Hepatocyte (in vitro differentiated cells): ENCODE data around the gene SLC35C1. TPM values are rescaled to one million over a fixed set of nuclear protein-coding genes. Genes with fewer than 3 reads are reported as not detected.

Experiments
- DNase-seq: peaks from one replicate; pipeline ENCODE4 v3.0.0-alpha.2; 2016; ENCODE audit warnings: low spot score
- H2AFZ ChIP-seq: fragments of 200-600 bp; sonication (generic); 2 replicates; pipeline ENCODE4 v1.6.0; 2016; ENCODE audit warnings: antibody characterized with exemption, mild to moderate bottlenecking
- H3K27ac ChIP-seq: fragments of 200-600 bp; sonication (generic); 2 replicates; pipeline ENCODE4 v1.5.1; 2016; ENCODE audit warnings: mild to moderate bottlenecking
- H3K27me3 ChIP-seq: fragments of 200-600 bp; sonication (generic); 2 replicates; pipeline ENCODE4 v1.6.1; 2016
- H3K36me3 ChIP-seq: fragments of 200-600 bp; sonication (generic); replicated peaks from 2 replicates; pipeline ENCODE4 v1.5.1; 2016; ENCODE audit warnings: low read depth; ENCODE audit not compliant: insufficient read depth
- H3K4me1 ChIP-seq: fragments of 200-600 bp; sonication (generic); 2 replicates; pipeline ENCODE4 v1.5.1; 2016; ENCODE audit warnings: mild to moderate bottlenecking, moderate library complexity; ENCODE audit not compliant: insufficient read depth
- H3K4me2 ChIP-seq: fragments of 200-600 bp; sonication (generic); 2 replicates; pipeline ENCODE4 v1.6.0; 2016
- H3K4me3 ChIP-seq: fragments of 200-600 bp; sonication (generic); 2 replicates; pipeline ENCODE4 v1.5.1; 2016; ENCODE audit warnings: mild to moderate bottlenecking
- H3K79me2 ChIP-seq: fragments of 200-600 bp; sonication (generic); 2 replicates; pipeline ENCODE4 v1.6.0; 2017; ENCODE audit warnings: mild to moderate bottlenecking
- H3K9me2 ChIP-seq: fragments of 200-600 bp; sonication (generic); replicated peaks from 2 replicates; pipeline ENCODE4 v1.6.0; 2017; ENCODE audit warnings: mild to moderate bottlenecking; ENCODE audit not compliant: insufficient read depth
- H3K9me3 ChIP-seq: fragments of 200-600 bp; sonication (generic); 2 replicates; pipeline ENCODE4 v1.5.1; 2016; ENCODE audit warnings: low read depth, mild to moderate bottlenecking
- H4K20me1 ChIP-seq: fragments of 200-600 bp; sonication (generic); 2 replicates; pipeline ENCODE4 v1.6.0; 2016; ENCODE audit warnings: mild to moderate bottlenecking; ENCODE audit not compliant: insufficient read depth, poor library complexity, severe bottlenecking
- EZH2 ChIP-seq: fragments of 200-600 bp; sonication (generic); IDR thresholded peaks from 2 replicates; pipeline ENCODE4 v1.6.1; 2016; ENCODE audit warnings: antibody characterized with exemption, mild to moderate bottlenecking, borderline replicate concordance
- EZH2phosphoT487 ChIP-seq: fragments of 200-600 bp; sonication (generic); IDR thresholded peaks from one replicate; pipeline ENCODE4 v1.6.1; 2018; ENCODE audit warnings: antibody characterized with exemption, mild to moderate bottlenecking, low read depth, moderate library complexity; ENCODE audit not compliant: unreplicated experiment, severe bottlenecking
- WGBS: methylation state at CpG from one replicate; pipeline ENCODE4 v1.1.6; 2016; ENCODE audit warnings: low lambda C conversion rate; ENCODE audit errors: missing lambda C conversion rate; 5-methylcytosine and 5-hydroxymethylcytosine counted together
- polyA plus RNA-seq: library from polyadenylated mRNA; unstranded; fragments of >200 nt; fragmentation: Nextera tagmentation; extraction: Ambion mirVana; gene quantifications from 2 replicates; pipeline ENCODE4 v1.2.1, GENCODE V29; 2016
- total RNA-seq: library from RNA; depleted of rRNA; stranded (reverse); fragments of >200 nt; gene quantifications from 2 replicates; pipeline ENCODE4 v1.2.3, GENCODE V29; 2014
- TF ChIP-seq, protein P1 (sequence below): fragments of 200-600 bp; sonication (generic); IDR thresholded peaks from 2 replicates; pipeline ENCODE4 v1.5.1; 2016; ENCODE audit warnings: antibody characterized with exemption, mild to moderate bottlenecking; ENCODE audit not compliant: poor library complexity

Gene SLC35C1
- total and polyA plus RNA-seq, 2 experiments from 2014 or later: 12.7 to 22.1 TPM

DNA sequence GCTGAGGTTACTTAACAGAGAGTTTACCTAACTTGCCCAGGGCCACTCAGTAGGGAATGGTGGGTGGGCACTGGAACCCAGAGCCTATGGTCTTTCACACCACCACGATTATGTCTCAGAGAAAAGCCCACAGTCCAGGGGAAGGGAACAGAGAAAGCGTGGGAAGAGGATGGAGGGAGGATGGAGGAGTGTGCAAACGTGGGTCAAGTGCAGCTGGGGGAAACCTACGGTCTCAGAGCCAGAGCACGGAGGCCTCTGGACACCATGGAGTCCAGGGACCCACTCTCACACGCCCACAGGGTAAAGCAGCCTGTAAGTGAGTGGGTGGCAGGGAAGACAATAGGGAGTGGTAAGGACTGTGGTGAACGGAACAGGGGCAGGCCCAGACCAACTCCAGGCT lies 47.3 kb upstream of the SLC35C1 start:
- no peaks in the 10 kb centered on the region for H3K27me3 ChIP-seq
- DNase-seq: no peak
- 88% methylated on average over 7 of the region's 7 CpGs for WGBS

DNA sequence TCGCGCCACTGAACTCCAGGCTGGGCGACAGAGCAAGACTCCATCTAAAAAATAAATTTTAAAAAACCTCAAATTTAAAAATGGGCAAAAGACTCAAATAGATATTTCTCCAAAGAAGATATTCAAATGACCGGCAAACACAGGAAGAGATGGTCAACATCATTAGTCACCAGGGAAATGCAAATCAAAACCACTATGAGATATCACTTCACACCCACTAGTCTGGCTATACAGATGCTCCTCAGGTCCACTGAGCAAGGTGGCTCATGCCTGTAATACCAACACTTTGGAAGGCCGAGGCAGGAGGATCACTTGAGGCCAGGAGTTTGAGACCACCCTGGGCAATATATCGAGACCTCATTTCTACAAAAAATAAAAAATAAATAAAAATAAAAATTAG lies 43.3 kb upstream of the SLC35C1 start:
- TF ChIP-seq, protein P1, sequence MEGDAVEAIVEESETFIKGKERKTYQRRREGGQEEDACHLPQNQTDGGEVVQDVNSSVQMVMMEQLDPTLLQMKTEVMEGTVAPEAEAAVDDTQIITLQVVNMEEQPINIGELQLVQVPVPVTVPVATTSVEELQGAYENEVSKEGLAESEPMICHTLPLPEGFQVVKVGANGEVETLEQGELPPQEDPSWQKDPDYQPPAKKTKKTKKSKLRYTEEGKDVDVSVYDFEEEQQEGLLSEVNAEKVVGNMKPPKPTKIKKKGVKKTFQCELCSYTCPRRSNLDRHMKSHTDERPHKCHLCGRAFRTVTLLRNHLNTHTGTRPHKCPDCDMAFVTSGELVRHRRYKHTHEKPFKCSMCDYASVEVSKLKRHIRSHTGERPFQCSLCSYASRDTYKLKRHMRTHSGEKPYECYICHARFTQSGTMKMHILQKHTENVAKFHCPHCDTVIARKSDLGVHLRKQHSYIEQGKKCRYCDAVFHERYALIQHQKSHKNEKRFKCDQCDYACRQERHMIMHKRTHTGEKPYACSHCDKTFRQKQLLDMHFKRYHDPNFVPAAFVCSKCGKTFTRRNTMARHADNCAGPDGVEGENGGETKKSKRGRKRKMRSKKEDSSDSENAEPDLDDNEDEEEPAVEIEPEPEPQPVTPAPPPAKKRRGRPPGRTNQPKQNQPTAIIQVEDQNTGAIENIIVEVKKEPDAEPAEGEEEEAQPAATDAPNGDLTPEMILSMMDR: no peak
- TF ChIP-seq EZH2phosphoT487 (no peak), EZH2 (no peak)
- DNase-seq: no peak
- Histone ChIP-seq H3K4me1 (no peaks in the 10 kb centered on the region), H4K20me1 (no peaks in the 10 kb centered on the region), H3K36me3 (no peaks in the 10 kb centered on the region), H3K27me3 (no peaks in the 10 kb centered on the region), H2AFZ (no peak overlapping the region), H3K9me2 (no peaks in the 10 kb centered on the region), H3K79me2 (no peaks in the 10 kb centered on the region), H3K27ac (no peak overlapping the region), H3K4me3 (no peak overlapping the region), H3K9me3 (no peaks in the 10 kb centered on the region), H3K4me2 (no peak overlapping the region)
- whole genome bisulfite sequencing: 92% methylated on average over 6 of the region's 6 CpGs

More for the DNA sequence above, 47.3 kb upstream of the SLC35C1 start:
- Histone ChIP-seq H4K20me1 (no peaks in the 10 kb centered on the region), H3K27ac (no peak overlapping the region), H3K9me3 (no peaks in the 10 kb centered on the region), H3K9me2 (no peaks in the 10 kb centered on the region), H2AFZ (no peak overlapping the region), H3K4me2 (no peak overlapping the region), H3K4me3 (no peak overlapping the region), H3K4me1 (peaks cover 2% of the 10 kb centered on the region), H3K36me3 (no peaks in the 10 kb centered on the region), H3K79me2 (no peaks in the 10 kb centered on the region)
- TF ChIP-seq EZH2phosphoT487 (no peak), EZH2 (no peak)
- TF ChIP-seq, protein P1: no peak

DNA sequence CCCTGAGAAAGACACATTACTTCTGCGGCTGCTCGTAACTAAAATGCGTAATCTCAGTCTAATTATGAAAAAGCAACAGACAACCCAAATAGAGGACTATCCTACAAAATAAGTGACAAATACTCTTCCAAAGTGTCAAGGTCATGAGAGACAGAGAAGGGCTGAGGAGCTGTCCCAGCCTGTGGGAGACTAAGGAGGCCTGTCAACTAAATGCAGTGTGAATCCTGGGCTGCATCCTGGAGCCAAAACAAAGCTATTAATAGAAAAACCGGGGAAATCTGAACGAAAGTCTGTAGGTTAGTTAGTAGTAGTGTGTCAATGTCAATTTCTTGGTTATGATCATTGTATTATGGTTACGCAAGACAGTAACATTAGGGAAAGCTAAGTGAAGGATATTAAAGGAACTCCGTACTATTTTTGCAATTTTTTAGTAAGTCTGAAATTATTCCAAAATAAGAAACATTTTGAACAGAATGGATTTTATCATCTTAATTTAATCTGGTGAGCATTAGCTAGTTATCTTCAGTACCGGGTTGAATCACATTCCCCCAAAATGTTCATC lies 39.8 kb upstream of the SLC35C1 start:
- Histone ChIP-seq H3K4me1 (no peaks in the 10 kb centered on the region), H3K9me2 (no peaks in the 10 kb centered on the region), H3K4me2 (no peak overlapping the region), H3K79me2 (no peaks in the 10 kb centered on the region), H2AFZ (no peak overlapping the region), H4K20me1 (no peaks in the 10 kb centered on the region), H3K9me3 (no peaks in the 10 kb centered on the region), H3K27ac (no peak overlapping the region), H3K36me3 (no peaks in the 10 kb centered on the region), H3K4me3 (no peak overlapping the region), H3K27me3 (peaks cover 6% of the 10 kb centered on the region)
- no peak for TF ChIP-seq EZH2
- TF ChIP-seq EZH2phosphoT487: no peak
- TF ChIP-seq, protein P1: no peak
- no peak for DNase-seq
- 86% methylated on average over 8 of the region's 8 CpGs for WGBS

DNA sequence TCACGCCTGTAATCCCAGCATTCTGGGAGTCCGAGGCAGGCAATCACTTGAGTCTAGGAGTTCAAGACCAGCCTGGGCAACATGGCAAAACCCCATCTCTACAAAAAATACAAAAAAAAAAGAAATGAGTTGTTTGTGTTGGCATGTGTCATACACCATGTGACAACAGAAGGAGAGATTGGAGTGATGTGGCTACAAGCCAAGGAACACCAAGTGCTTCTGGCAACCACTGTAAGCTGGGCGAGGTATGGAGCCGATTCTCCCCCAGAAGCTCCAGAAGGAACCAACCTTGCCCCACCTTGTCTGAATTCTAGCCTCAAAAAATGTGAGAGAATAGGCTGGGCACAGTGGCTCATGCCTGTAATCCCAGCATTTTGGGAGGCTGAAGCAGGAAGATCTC lies 39.1 kb upstream of the SLC35C1 start:
- DNase-seq: no peak
- Histone ChIP-seq H2AFZ (no peak overlapping the region), H3K4me2 (no peak overlapping the region), H3K27ac (no peak overlapping the region), H3K9me2 (no peaks in the 10 kb centered on the region), H4K20me1 (no peaks in the 10 kb centered on the region), H3K27me3 (peaks cover 6% of the 10 kb centered on the region), H3K4me1 (no peaks in the 10 kb centered on the region), H3K9me3 (no peaks in the 10 kb centered on the region), H3K4me3 (no peak overlapping the region), H3K36me3 (no peaks in the 10 kb centered on the region), H3K79me2 (no peaks in the 10 kb centered on the region)
- no peak for TF ChIP-seq EZH2
- TF ChIP-seq, protein P1: no peak
- no peak for TF ChIP-seq EZH2phosphoT487
- 94% methylated on average over 4 of the region's 4 CpGs for WGBS
